BJ (cell line): ENCODE measurements around the gene AQP12B. TPM values are rescaled to one million over a fixed set of nuclear protein-coding genes. Genes with fewer than 3 reads are reported as not detected.
"Not testable (repeated sequence)": the region's sequence is repeated elsewhere in the genome, so short reads cannot be mapped to it uniquely, and the experiment has no call there.

ENCODE experiments used
- CTCF ChIA-PET: fragments of 350-600 bp; formaldehyde crosslinking; extraction: SDS; loops from one replicate; lab custom pipeline; 2021; ENCODE audit warnings: antibody characterized with exemption, inconsistent platforms; lab: Yijun Ruan, JAX
- POLR2A ChIA-PET: fragments of 300-600 bp; sonication (Branson Sonifier 250); formaldehyde crosslinking; extraction: SDS; loops from one replicate; lab custom pipeline; 2021; ENCODE audit warnings: antibody characterized with exemption; lab: Charles Lee
- DNase-seq: peaks from one replicate; pipeline ENCODE4 v3.0.0-alpha.2; 2011; ENCODE audit warnings: low read depth
- H3K27me3 ChIP-seq: 2 replicates; pipeline ENCODE4 v1.6.0; 2011; ENCODE audit warnings: low read length; ENCODE audit not compliant: control insufficient read depth, insufficient read depth
- H3K36me3 ChIP-seq: 2 replicates; pipeline ENCODE4 v1.5.1; 2011; ENCODE audit warnings: low read length; ENCODE audit not compliant: control insufficient read depth, insufficient read depth
- H3K4me3 ChIP-seq: 2 replicates; pipeline ENCODE4 v1.5.1; 2011; ENCODE audit warnings: low read depth, mild to moderate bottlenecking, control low read depth, low read length
- CTCF ChIP-seq: IDR thresholded peaks from 2 replicates; pipeline ENCODE4 v1.5.1; 2011; ENCODE audit warnings: low read depth, mild to moderate bottlenecking, control low read depth, inconsistent platforms, low read length, moderate library complexity; ENCODE audit not compliant: insufficient read depth
- polyA plus RNA-seq: library from polyadenylated mRNA; depleted of rRNA; stranded (reverse); fragments of >200 nt; gene quantifications from 2 replicates; pipeline ENCODE4 v1.2.3, GENCODE V29; 2011

AQP12B gene
- polyA plus RNA-seq, 1 experiment, result not detected

- DNase-seq, result no peak
- ChIA-PET CTCF (no interaction called here), POLR2A (no interaction called here)
- Histone ChIP-seq H3K4me3 (no peak overlapping the region), H3K27me3 (peaks cover 4% of the 10 kb centered on the region; the same call in 1 of the 2 replicates), H3K36me3 (no peaks in the 10 kb centered on the region)
- TF ChIP-seq CTCF, result no peak
These were observed 5.9 kb upstream of the AQP12B start for GRCh38 chr2:240688553-240688919.

- DNase-seq, result no peak
- Histone ChIP-seq H3K36me3 (no peaks in the 10 kb centered on the region), H3K4me3 (no peak overlapping the region), H3K27me3 (peaks cover 4% of the 10 kb centered on the region; the same call in 1 of the 2 replicates)
- TF ChIP-seq CTCF, result no peak
- CTCF ChIA-PET, result no interaction called here
- POLR2A ChIA-PET, result no interaction called here
These were observed 5.3 kb upstream of the AQP12B start for GRCh38 chr2:240687741-240688552.

- TF ChIP-seq CTCF, result no peak
- no peaks in the 10 kb centered on the region for H3K36me3 ChIP-seq
- H3K4me3 ChIP-seq, result no peak overlapping the region
- DNase-seq, result no peak
- POLR2A ChIA-PET, result no interaction called here
- H3K27me3 ChIP-seq, result peaks cover 4% of the 10 kb centered on the region; the same call in 1 of the 2 replicates
- CTCF ChIA-PET, result no interaction called here
These were observed 4.5 kb upstream of the AQP12B start for GRCh38 chr2:240687045-240687740.

GRCh38 chr2:240686460-240686859, 3.8 kb upstream of the AQP12B start:
- CTCF ChIA-PET, result no interaction called here
- H3K4me3 ChIP-seq, result no peak overlapping the region
- no peak for TF ChIP-seq CTCF
- no peak for DNase-seq
- H3K36me3 ChIP-seq, result no peaks in the 10 kb centered on the region
- peaks cover 4% of the 10 kb centered on the region; the same call in 1 of the 2 replicates for H3K27me3 ChIP-seq
- POLR2A ChIA-PET, result no interaction called here

GRCh38 chr2:240685771-240686371, 3.2 kb upstream of the AQP12B start:
- H3K36me3 ChIP-seq, result no peaks in the 10 kb centered on the region
- ChIA-PET POLR2A (no interaction called here), CTCF (no interaction called here)
- TF ChIP-seq CTCF, result no peak
- no peak overlapping the region for H3K4me3 ChIP-seq
- H3K27me3 ChIP-seq, result peaks cover 4% of the 10 kb centered on the region; the same call in 1 of the 2 replicates
- DNase-seq, result no peak

GRCh38 chr2:240683980-240684728, 1.5 kb upstream of the AQP12B start:
- H3K4me3 ChIP-seq, CTCF ChIA-PET, H3K36me3 ChIP-seq: not testable (repeated sequence)

More at GRCh38 chr2:240683980-240684728, 1.5 kb upstream of the AQP12B start:
- H3K27me3 ChIP-seq, DNase-seq, POLR2A ChIA-PET: not testable (repeated sequence)
